GM12874 (cell line): ENCODE results near the gene CDK9.
A peak's percentile ranks its signal among the peaks of the same experiment; 100 is the strongest.

ENCODE experiments used
- CTCF ChIP-seq: IDR thresholded peaks from 2 replicates; pipeline ENCODE4 v1.5.1; 2011; ENCODE audit warnings: low read depth, mild to moderate bottlenecking, control low read depth, low read length, moderate library complexity; ENCODE audit not compliant: insufficient read depth

The CDK9 gene

GRCh38 chr9:127755061-127756060, 30.5 kb upstream of the CDK9 start:
- TF ChIP-seq CTCF, result no peak

- no peak for TF ChIP-seq CTCF
Measured at GRCh38 chr9:127756233-127756632, 29.6 kb upstream of the CDK9 start.

- TF ChIP-seq CTCF, result no peak
Measured at GRCh38 chr9:127758843-127759242, 27.0 kb upstream of the CDK9 start.

GRCh38 chr9:127761061-127761460, 24.8 kb upstream of the CDK9 start:
- TF ChIP-seq CTCF, result no peak

GRCh38 chr9:127761491-127761956, 24.3 kb upstream of the CDK9 start:
- no peak for TF ChIP-seq CTCF

- no peak for TF ChIP-seq CTCF
Measured at GRCh38 chr9:127762111-127762676, 23.6 kb upstream of the CDK9 start.

GRCh38 chr9:127763918-127764384, 21.9 kb upstream of the CDK9 start:
- TF ChIP-seq CTCF, result peak; percentile 66
